ENCODE data around the gene TGM1. TPM values are rescaled to one million over a fixed set of nuclear protein-coding genes. Genes with fewer than 3 reads are reported as not detected.

The TGM1 gene
- total RNA-seq, 1 experiment from 2014 or later: 3.2 TPM

DNA sequence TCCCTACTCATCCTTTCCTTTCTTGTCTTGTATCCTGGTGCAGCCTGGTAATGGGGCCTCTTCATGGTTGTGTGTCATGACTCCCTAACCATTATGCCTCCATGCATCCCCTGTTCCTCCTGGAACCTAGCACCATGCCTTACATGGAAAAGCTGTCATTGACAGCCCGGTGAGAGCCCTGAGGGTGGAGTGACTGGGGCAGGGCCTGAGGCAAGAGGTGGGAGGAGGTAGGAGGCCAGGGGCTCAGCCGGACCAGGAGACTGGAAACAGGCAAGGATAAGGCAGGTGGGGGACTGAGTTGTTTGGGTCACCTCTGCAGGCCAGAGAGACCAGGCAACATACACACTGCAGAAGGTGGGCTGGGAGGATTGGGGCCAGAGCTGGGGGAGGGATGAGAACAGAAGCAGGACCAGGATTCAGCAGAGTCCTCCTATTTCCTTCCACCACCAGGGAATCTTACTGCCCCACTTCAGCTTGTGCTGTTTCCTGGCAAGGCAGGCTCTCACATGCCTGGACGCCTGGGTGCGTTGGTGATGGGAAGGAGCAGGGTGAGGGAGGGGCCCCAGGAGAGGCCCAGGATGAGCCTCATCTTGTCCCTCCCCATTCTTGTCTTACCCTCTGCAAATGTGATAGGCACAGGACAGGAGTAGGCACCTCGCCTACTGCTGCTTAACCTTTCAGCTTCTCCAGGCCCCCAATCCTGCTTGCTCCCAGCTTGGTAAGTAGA lies 46.7 kb upstream of the TGM1 start, which contains the start of gene LTB4R2:
LTB4R2 (plus strand) TSS at position 603 of the 727 bp plus-strand sequence. CDS start 525 bp downstream, outside the sequence.
- H2AFZ ChIP-seq (ENCODE audit: low read length): no peak within 1 kb of the TSS
- H4K20me1 ChIP-seq (ENCODE audit: low read length): no peaks in the 10 kb centered on the region
- no peaks in the 10 kb centered on the region for H3K27me3 ChIP-seq (ENCODE audit: low read length)
- no peak within 1 kb of the TSS for H3K4me2 ChIP-seq (ENCODE audit: low read length)
- no peaks in the 10 kb centered on the region for H3F3A ChIP-seq (ENCODE audit: low read length, unreplicated experiment)
- TF ChIP-seq EZH2phosphoT487 (IDR thresholded peaks at IDR 0.05; ENCODE audit: borderline replicate concordance, low read length) (no peak), EZH2 (IDR thresholded peaks at IDR 0.05; ENCODE audit: low read length, unreplicated experiment) (no peak)
- TF ChIP-seq, protein P1, sequence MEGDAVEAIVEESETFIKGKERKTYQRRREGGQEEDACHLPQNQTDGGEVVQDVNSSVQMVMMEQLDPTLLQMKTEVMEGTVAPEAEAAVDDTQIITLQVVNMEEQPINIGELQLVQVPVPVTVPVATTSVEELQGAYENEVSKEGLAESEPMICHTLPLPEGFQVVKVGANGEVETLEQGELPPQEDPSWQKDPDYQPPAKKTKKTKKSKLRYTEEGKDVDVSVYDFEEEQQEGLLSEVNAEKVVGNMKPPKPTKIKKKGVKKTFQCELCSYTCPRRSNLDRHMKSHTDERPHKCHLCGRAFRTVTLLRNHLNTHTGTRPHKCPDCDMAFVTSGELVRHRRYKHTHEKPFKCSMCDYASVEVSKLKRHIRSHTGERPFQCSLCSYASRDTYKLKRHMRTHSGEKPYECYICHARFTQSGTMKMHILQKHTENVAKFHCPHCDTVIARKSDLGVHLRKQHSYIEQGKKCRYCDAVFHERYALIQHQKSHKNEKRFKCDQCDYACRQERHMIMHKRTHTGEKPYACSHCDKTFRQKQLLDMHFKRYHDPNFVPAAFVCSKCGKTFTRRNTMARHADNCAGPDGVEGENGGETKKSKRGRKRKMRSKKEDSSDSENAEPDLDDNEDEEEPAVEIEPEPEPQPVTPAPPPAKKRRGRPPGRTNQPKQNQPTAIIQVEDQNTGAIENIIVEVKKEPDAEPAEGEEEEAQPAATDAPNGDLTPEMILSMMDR (conservative IDR thresholded peaks at IDR 0.05; ENCODE audit: low read depth, low read length): no peak
- H3K36me3 ChIP-seq (ENCODE audit: low read depth, low read length): peaks cover 25% of the 10 kb centered on the region; the same call in 1 of the 2 replicates
- H3K9me3 ChIP-seq (ENCODE audit: low read length): no peaks in the 10 kb centered on the region
- ATAC-seq (no peak), DNase-seq (no peak)
- peaks cover 9% of the 10 kb centered on the region for H3K4me1 ChIP-seq (ENCODE audit: insufficient read depth, low read length)
- no peak within 1 kb of the TSS for H3K4me3 ChIP-seq (ENCODE audit: low read length)
- H3K9me2 ChIP-seq (replicated peaks; ENCODE audit: low read length): no peaks in the 10 kb centered on the region
- BruUV-seq (replicated peaks): no TSS peak
- no peak within 1 kb of the TSS for H3K9ac ChIP-seq (ENCODE audit: low read length)
- POLR2A ChIA-PET (ENCODE audit: unreplicated experiment): no interaction called here
- no peak within 1 kb of the TSS for H3K27ac ChIP-seq (ENCODE audit: low read length)
- CTCF ChIA-PET: no interaction called here
- intact Hi-C loops (cut with micrococcal nuclease): no loop called here
- H3K79me2 ChIP-seq (ENCODE audit: low read length): no peaks in the 10 kb centered on the region

DNA sequence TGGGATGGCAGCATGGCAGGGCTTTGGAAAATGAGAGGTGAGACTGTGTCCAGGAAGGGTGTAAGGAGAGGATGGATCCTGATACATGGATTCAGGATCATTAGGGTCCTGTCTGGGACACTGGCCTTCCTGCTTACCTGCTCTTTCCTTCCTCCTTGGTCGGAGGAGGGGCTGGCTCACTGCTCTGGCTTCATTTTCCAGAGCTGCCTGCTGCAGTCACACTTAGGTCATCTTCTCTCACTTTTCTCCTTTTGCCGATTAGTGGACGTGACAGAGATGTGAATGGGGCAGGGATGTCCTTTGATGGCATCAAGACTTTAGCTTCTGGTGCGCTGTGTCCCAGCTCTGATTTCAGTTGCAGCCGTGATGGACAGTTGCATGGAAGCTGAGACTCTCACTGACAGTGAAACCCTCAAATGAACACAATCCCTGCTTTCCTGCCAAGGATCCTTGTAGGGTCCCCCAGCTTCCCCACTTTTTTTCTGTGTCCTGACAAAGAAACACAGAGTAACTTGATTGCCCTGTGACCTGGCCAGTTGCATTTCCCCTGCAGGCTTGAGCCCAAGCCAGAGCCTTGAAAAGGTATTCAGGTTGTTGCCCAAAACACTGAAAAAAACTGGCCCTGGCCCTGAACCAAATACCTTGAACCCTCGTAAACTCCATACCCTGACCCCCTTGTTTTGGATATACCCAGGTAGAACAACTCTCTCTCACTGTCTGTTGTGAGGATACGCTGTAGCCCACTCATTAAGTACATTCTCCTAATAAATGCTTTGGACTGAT lies 45.6 kb upstream of the TGM1 start:
- Histone ChIP-seq H3K79me2 (ENCODE audit: low read length) (no peaks in the 10 kb centered on the region), H3K27ac (ENCODE audit: low read length) (no peak overlapping the region), H3K9me3 (ENCODE audit: low read length) (no peaks in the 10 kb centered on the region), H4K20me1 (ENCODE audit: low read length) (no peaks in the 10 kb centered on the region), H3K36me3 (ENCODE audit: low read depth, low read length) (peaks cover 37% of the 10 kb centered on the region), H3K4me3 (ENCODE audit: low read length) (no peak overlapping the region), H3K4me2 (ENCODE audit: low read length) (no peak overlapping the region), H2AFZ (ENCODE audit: low read length) (no peak overlapping the region), H3K27me3 (ENCODE audit: low read length) (no peaks in the 10 kb centered on the region), H3K9me2 (replicated peaks; ENCODE audit: low read length) (no peaks in the 10 kb centered on the region), H3F3A (ENCODE audit: low read length, unreplicated experiment) (no peaks in the 10 kb centered on the region), H3K9ac (ENCODE audit: low read length) (no peak overlapping the region), H3K4me1 (ENCODE audit: insufficient read depth, low read length) (peaks cover 9% of the 10 kb centered on the region)
- DNase-seq (no peak), ATAC-seq (no peak)
- intact Hi-C loops (cut with micrococcal nuclease): no loop called here
- ChIA-PET POLR2A (ENCODE audit: unreplicated experiment) (interaction anchor here (0.6 to 1.0 kb wide), 2 partner anchors 66 to 381 kb away, joined by 3 to 4 read pairs; partner anchors contain the start of gene TINF2), CTCF (interaction anchor here (0.5 to 1.2 kb wide), 7 partner anchors 10 to 194 kb away, joined by 3 to 6 read pairs (median 4); partner anchors contain the start of genes DCAF11, MDP1, NRL and TINF2)
- TF ChIP-seq, protein P1 (conservative IDR thresholded peaks at IDR 0.05; ENCODE audit: low read depth, low read length): no peak
- no peak for TF ChIP-seq EZH2phosphoT487 (IDR thresholded peaks at IDR 0.05; ENCODE audit: borderline replicate concordance, low read length)
- no TSS peak for BruUV-seq (replicated peaks)
